ACC112 (cell line): ENCODE results near the gene ACTMAP.

ENCODE experiments used
- H2AFZ ChIP-seq: fragments of 200-600 bp; sonication (generic); one replicate; pipeline ENCODE4 v1.6.0; 2017; ENCODE audit warnings: antibody characterized with exemption, low read length; ENCODE audit not compliant: unreplicated experiment
- H3K27ac ChIP-seq: fragments of 200-600 bp; sonication (generic); 2 replicates; pipeline ENCODE4 v1.5.1; 2014; ENCODE audit warnings: low read depth, mild to moderate bottlenecking, antibody characterized with exemption, low read length, moderate library complexity
- H3K27me3 ChIP-seq: fragments of 200-600 bp; sonication (generic); 2 replicates; pipeline ENCODE4 v1.6.1; 2014; ENCODE audit warnings: mild to moderate bottlenecking, antibody characterized with exemption, low read length, moderate library complexity, mixed read lengths; ENCODE audit not compliant: insufficient read depth
- H3K36me3 ChIP-seq: fragments of 200-600 bp; sonication (generic); 2 replicates; pipeline ENCODE4 v1.6.1; 2016; ENCODE audit warnings: mild to moderate bottlenecking, antibody characterized with exemption, low read length, moderate library complexity, mixed read lengths; ENCODE audit not compliant: insufficient read depth
- H3K4me1 ChIP-seq: fragments of 200-600 bp; sonication (generic); one replicate; pipeline ENCODE4 v1.6.1; 2016; ENCODE audit warnings: low read length, mixed read lengths; ENCODE audit not compliant: insufficient read depth, unreplicated experiment, control insufficient read depth
- H3K4me3 ChIP-seq: fragments of 200-600 bp; sonication (generic); 2 replicates; pipeline ENCODE4 v1.5.1; 2014; ENCODE audit warnings: mild to moderate bottlenecking, low read depth, low read length
- H3K79me2 ChIP-seq: fragments of 200-600 bp; sonication (generic); one replicate; pipeline ENCODE4 v1.6.0; 2016; ENCODE audit warnings: low read length; ENCODE audit not compliant: control insufficient read depth, unreplicated experiment, insufficient read depth

Gene ACTMAP

GRCh38 chr19:40742477-40742876 lies 7.8 kb downstream of the ACTMAP start:
- Histone ChIP-seq H3K79me2 (no peaks in the 10 kb centered on the region), H3K4me1 (peaks cover 12% of the 10 kb centered on the region), H3K36me3 (no peaks in the 10 kb centered on the region), H3K27ac (no peak overlapping the region), H3K27me3 (no peaks in the 10 kb centered on the region), H3K4me3 (no peak overlapping the region), H2AFZ (no peak overlapping the region)

GRCh38 chr19:40741527-40742390 lies 8.5 kb downstream of the ACTMAP start:
- Histone ChIP-seq H3K4me3 (no peak overlapping the region), H3K27ac (no peak overlapping the region), H3K79me2 (no peaks in the 10 kb centered on the region), H3K36me3 (no peaks in the 10 kb centered on the region), H2AFZ (no peak overlapping the region), H3K4me1 (peaks cover 12% of the 10 kb centered on the region), H3K27me3 (no peaks in the 10 kb centered on the region)

GRCh38 chr19:40740747-40741146 lies 9.5 kb downstream of the ACTMAP start:
- Histone ChIP-seq H3K36me3 (no peaks in the 10 kb centered on the region), H3K27me3 (no peaks in the 10 kb centered on the region), H2AFZ (no peak overlapping the region)

GRCh38 chr19:40739871-40740703 lies 10.2 kb downstream of the ACTMAP start:
- H3K4me3 ChIP-seq = no peak overlapping the region
- H2AFZ ChIP-seq = no peak overlapping the region
- no peaks in the 10 kb centered on the region for H3K36me3 ChIP-seq

More at GRCh38 chr19:40740747-40741146, 9.5 kb downstream of the ACTMAP start:
- peaks cover 10% of the 10 kb centered on the region for H3K4me1 ChIP-seq
- no peaks in the 10 kb centered on the region for H3K79me2 ChIP-seq
- H3K4me3 ChIP-seq = no peak overlapping the region
- no peak overlapping the region for H3K27ac ChIP-seq

GRCh38 chr19:40739030-40739839 lies 11.0 kb downstream of the ACTMAP start:
- H3K4me3 ChIP-seq = no peak overlapping the region
- no peaks in the 10 kb centered on the region for H3K36me3 ChIP-seq
- no peaks in the 10 kb centered on the region for H3K79me2 ChIP-seq
- no peaks in the 10 kb centered on the region for H3K4me1 ChIP-seq
- H2AFZ ChIP-seq = no peak overlapping the region
- H3K27me3 ChIP-seq = no peaks in the 10 kb centered on the region
- no peak overlapping the region for H3K27ac ChIP-seq

More at GRCh38 chr19:40739871-40740703, 10.2 kb downstream of the ACTMAP start:
- Histone ChIP-seq H3K4me1 (peaks cover 4% of the 10 kb centered on the region), H3K27me3 (no peaks in the 10 kb centered on the region), H3K27ac (no peak overlapping the region), H3K79me2 (no peaks in the 10 kb centered on the region)

- no peak overlapping the region for H3K4me3 ChIP-seq
- no peak overlapping the region for H2AFZ ChIP-seq
- H3K27ac ChIP-seq = no peak overlapping the region
- H3K27me3 ChIP-seq = no peaks in the 10 kb centered on the region
- H3K36me3 ChIP-seq = no peaks in the 10 kb centered on the region
- H3K4me1 ChIP-seq = no peaks in the 10 kb centered on the region
- H3K79me2 ChIP-seq = no peaks in the 10 kb centered on the region
Observed at GRCh38 chr19:40737102-40737644, 13.1 kb downstream of the ACTMAP start.

- no peaks in the 10 kb centered on the region for H3K36me3 ChIP-seq
- H3K4me1 ChIP-seq = no peaks in the 10 kb centered on the region
- H3K79me2 ChIP-seq = no peaks in the 10 kb centered on the region
- no peaks in the 10 kb centered on the region for H3K27me3 ChIP-seq
- no peak overlapping the region for H3K4me3 ChIP-seq
- no peak overlapping the region for H3K27ac ChIP-seq
- H2AFZ ChIP-seq = no peak overlapping the region
Observed at GRCh38 chr19:40736661-40737060, 13.6 kb downstream of the ACTMAP start.

GRCh38 chr19:40735013-40735771 lies 15.1 kb downstream of the ACTMAP start:
- no peak overlapping the region for H3K4me3 ChIP-seq
- no peaks in the 10 kb centered on the region for H3K27me3 ChIP-seq
- no peak overlapping the region for H2AFZ ChIP-seq
- H3K79me2 ChIP-seq = no peaks in the 10 kb centered on the region
- no peak overlapping the region for H3K27ac ChIP-seq
- H3K4me1 ChIP-seq = no peaks in the 10 kb centered on the region
- H3K36me3 ChIP-seq = 0 out of 2 replicates have a peak, but pooled peaks cover 3% of the 10 kb centered on the region

GRCh38 chr19:40733149-40733548 lies 17.1 kb downstream of the ACTMAP start:
- H3K36me3 ChIP-seq = peaks cover 3% of the 10 kb centered on the region; the same call in 1 of the 2 replicates

More at GRCh38 chr19:40733149-40733548, 17.1 kb downstream of the ACTMAP start:
- no peaks in the 10 kb centered on the region for H3K79me2 ChIP-seq
- H3K4me3 ChIP-seq = no peak overlapping the region
- H2AFZ ChIP-seq = no peak overlapping the region
- H3K27me3 ChIP-seq = no peaks in the 10 kb centered on the region
- no peak overlapping the region for H3K27ac ChIP-seq
- H3K4me1 ChIP-seq = no peaks in the 10 kb centered on the region
